CD4-positive, alpha-beta T cell treated with Interleukin-10 for 1 hour (primary cell): ENCODE data around the gene RTP4.
"Not testable (repeated sequence)": the region's sequence is repeated elsewhere in the genome, so short reads cannot be mapped to it uniquely, and the experiment has no call there.

Experiments used
- DNase-seq: peaks from one replicate; pipeline ENCODE4 v3.0.0-alpha.2; 2020

RTP4 gene

DNA sequence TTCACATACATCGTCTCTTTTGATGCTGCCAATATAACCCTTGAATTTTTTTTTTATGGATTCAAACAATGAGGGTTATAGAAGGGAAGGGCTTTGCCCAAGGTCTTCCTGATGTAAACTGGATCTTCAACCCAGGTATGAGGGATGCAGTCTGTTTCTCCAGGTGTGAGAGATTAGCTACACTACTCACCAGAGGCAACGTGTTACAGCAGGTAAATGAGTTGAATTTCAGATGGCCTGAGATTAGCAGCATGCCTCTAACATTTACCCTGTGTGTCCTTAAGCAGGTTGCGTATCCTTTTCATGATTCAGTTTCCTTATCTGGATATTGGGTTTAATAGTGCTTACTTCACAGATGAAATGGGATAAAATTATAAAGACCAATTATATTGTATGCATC lies 1.9 kb downstream of the RTP4 start:
- no peak for DNase-seq

DNA sequence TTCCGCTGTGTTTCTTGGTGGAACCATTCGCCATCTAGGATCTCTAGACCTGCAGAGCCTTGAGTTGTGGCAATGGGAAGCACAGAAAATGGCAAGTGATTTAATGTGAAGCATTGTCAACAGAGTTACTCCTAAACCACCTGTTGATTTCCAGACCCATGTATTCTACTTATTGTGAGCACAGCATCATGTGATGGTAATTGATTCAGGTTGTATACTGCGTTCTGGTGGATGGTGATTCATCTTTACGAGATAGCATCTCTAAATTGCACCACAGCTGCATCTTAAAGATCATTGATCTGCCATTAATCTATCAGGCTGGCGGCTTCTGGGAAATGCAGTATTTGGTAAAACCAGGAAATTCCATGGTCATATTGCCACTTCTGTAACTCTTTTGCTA lies 7.4 kb downstream of the RTP4 start:
- DNase-seq: no peak

DNA sequence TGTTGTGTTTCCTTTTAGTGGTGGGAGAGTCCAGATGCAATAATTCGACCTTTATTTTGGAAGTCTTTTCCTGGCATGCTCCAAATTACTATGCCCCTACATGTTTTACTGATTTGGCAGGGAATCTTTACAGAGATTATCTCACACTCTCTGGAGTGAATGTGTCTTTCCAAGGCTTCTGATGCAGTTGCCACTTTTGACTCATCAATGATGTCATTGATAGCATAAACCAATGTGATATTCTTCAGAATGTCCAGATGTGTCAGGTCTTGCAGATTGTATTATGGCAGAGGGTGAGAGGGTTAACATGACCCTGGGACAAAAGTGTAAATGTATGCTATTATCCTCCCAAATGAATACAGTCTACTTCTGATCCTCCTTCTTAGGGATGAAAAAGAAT lies 9.7 kb downstream of the RTP4 start:
- DNase-seq: no peak

DNA sequence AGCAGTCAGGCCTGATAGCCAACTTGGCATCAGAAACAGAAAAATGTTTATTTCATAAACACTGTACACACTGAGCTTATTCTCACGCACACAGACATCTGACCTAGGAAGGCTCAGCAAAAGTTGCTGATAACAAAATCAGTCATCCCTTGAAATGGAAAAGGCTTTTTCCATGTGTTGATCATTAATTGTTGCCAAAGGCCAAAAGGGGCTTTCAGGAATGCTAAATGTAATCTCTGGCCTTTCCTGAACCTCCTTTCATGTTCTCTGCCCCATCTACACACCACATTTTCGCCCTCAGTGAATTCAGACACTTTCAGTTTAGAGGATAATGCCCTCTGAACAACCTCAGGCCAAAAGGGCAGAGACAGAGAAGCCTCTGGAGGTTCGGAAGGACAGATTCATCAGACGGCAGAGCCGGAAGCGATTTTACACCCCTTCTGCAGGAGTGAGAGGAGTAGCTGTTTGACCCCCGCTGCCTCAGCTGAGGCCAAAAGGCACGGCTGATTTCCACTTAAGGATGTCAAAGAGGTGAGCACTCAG lies 14.5 kb downstream of the RTP4 start:
- DNase-seq: no peak

DNA sequence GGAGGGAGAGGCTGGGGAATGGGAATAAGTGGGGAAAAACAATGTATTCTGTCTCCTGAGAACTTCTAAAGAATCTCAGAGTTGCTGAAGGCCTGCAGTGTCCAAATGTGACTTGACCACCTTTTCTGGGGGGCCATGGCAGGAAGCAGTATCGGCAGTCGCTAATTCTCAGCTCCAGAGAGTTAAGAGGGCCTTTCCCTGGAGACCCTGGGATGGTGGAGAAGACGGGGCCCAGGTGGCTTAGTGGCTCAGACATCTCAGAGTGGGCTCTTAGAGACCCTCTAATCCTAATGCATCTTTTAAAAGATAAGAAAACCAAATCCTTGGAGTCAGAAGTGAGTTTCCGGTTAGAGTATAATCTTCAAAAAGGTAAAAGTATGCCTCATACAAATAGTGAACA lies 15.1 kb downstream of the RTP4 start:
- no peak for DNase-seq

DNA sequence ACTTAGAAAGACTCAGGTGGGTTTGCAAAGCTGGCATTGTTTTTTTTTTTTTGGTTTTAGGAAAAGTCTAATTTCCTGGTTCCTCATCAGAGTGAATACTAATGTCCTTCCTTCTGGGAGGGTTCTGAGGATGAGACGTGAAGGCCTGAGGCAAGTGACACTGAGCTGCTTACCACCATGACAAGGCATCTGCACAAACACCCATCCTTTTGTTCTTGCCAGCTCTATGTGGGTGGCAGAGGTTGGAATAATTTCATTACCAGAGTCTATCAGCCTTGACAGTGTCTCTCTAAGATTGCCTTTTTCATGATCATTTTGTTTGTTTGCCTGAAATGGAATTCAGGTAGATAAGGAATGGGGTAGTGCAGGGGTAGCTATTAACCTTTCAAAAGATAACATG lies 17.1 kb downstream of the RTP4 start:
- DNase-seq: no peak

DNA sequence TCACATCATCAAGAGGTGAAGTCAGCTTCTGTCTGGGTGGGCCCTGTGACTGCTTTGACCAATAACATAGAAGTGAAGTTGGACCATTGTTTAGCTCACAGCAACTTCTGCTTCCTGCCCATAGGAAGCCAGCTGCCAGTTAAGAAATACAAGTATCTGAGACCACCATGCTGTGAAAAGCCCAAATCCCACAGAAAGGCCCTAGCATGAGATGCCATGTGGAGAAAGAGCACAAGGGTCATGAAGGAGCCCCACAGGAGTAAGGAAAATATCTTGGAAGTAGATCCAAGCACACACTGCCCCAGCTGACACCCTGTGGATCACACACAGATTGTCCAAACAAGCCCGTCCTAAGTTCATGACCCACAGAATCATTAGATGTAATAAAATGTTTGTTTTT lies 28.5 kb downstream of the RTP4 start:
- DNase-seq: no peak

DNA sequence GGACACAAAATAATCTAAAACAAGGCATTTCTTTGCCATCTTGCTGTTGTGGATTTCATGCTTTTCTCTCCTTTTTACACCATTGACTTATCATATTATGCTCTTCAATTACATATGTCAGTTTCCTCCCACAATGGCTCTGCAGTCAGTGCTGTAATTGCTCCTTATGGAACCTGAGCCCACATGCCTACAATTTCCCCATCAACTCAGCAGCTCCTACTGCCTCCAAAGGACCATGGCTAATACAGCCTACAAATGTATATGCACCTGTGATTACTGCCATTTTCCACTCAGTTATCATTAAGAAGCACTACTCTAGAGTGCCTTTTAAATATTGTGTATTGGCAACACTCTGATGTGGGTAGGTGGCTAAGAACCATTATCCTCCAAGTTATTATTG lies 30.8 kb downstream of the RTP4 start:
- no peak for DNase-seq

DNA sequence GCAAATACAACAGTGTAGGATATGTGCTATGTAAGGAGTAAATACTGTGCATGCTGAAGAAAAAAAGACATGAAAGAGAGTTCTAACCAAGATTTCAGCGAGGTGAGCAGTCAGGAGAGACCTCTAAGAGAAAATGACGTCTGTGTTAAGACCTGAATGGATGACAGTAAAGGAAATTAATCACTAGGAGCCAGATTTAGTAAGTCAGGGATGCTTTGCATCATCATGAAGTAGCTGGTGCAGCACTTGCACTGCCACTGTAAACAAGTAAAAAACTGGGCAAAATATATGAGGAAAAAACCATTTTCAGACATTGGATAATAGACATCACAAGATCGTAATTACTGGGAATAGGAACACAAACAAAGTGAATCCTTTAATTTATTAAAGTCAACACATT lies 32.6 kb downstream of the RTP4 start:
- no peak for DNase-seq

DNA sequence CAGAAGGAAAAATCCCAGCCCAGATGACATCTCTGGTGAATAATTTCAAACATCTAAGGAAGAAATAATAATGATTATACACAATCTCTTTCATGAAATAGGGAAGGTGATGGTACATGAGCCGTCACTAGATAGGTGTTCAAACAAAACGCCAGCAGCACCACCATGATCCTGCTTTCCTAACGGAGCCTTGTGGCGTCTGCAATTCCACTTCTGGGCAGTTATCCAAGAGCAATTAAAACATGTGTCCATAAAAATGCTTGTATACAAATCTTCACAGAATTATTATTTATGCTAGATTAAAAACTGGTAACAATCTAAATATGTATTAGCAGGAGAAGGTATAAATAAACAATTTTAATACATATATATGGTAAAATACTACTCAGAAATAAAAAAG lies 33.7 kb downstream of the RTP4 start:
- no peak for DNase-seq

DNA sequence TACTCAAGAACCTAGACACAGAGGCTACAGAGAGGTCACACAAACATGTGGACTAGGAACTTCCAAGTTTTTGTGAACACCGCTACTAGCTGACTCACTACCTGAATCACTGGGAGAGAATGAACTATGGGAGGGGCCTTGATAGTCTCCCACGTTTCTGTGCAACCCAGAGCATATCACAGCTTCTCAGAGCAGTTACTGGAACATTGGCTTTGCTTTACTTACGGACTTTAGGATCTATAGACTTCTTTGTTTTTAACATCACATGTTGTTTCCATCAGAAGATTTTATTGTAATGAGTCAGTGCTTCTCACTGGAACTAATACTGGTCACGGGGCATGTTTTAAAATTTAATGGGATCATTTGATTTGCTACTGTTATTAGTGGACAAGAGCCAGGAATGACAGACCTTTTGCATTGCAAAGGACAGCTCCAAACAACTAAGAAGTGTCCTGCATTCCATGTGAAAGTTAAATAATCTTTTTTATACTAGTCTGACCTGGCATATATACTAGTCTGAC lies 35.6 kb downstream of the RTP4 start:
- DNase-seq: no peak

DNA sequence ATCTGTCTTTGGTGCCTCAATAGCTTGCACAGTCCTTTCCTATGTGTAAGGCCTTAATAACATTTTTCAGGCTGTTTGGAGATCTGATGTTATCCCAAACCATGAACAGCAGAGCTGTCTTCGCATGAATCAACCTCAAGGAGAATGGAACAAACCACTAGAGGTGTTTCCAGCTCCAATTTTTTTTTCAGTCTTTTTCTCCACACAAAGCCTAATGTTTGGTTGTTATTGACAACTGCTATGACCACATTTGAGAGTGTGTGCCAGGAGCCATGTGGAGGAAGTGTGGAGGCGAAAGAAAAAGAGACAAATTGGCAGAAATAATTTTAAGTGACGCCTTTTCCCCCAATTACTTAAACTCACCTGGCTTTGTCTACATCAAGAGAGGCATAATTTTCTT lies 38.7 kb downstream of the RTP4 start:
- DNase-seq: no peak

DNA sequence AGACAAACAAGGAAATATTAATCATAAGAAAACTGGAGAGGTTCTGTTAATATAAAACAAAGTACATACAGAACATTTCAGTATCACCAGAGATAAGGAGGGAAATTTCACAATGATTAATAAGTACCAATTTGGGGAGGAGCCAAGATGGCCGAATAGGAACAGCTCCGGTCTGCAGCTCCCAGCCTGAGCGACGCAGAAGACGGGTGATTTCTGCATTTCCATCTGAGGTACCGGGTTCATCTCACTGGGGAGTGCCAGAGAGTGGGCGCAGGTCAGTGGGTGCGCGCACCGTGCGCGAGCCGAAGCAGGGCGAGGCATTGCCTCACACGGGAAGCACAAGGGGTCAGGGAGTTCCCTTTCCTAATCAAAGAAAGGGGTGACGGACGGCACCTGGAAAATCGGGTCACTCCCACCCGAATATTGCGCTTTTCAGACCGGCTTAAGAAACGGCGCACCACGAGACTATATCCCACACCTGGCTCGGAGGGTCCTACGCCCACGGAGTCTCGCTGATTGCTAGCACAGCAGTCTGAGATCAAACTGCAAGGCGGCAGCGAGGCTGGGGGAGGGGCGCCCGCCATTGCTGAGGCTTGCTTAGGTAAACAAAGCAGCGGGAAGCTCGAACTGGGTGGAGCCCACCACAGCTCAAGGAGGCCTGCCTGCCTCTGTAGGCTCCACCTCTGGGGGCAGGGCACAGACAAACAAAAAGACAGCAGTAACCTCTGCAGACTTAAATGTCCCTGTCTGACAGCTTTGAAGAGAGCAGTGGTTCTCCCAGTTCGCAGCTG lies 44.0 kb downstream of the RTP4 start:
- not testable (repeated sequence) for DNase-seq
